Femur (tissue), 1 donor: ENCODE measurements around the gene TRAPPC8.

ENCODE experiments used
- DNase-seq: peaks from one replicate; pipeline ENCODE4 v3.0.0-alpha.2; 2017

The TRAPPC8 gene

DNA sequence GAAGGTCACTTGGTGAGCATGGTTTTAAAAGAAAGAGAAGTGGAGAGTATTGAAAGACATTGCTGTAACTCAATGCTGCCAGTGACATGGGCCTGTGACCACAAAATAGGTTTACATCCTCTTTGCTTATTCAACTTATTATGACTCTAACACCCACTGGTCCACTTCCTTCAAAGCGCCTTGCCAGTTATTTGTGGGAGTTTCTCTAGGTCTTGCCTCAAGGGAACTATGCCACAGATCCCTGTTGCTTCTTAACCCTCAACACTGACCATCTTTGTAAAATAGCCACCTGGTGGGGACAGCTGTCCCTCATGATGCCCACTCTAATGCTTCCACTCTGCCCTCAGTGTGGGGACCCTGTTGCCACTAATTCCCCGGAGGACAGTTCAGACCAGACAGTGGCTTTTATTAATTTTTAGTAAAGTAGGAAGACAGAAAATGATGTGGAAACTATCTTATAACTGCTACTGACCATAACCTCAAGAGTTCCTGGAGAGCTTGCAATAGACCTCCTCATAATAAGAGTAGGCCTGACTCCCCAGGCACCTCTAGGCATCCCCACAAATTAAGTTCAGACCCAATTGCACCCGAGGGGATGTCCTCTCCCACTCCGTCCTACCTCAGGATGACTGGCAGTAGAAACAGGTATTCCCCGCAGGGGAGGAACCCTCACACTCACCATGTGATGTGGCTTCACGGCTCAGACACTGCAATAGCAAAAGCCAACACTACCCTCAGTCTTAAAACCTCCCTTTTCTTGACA, 150.9 kb downstream of the TRAPPC8 start:
- DNase-seq: no peak

GRCh38 chr18:31789409-31789808, 153.5 kb downstream of the TRAPPC8 start:
- DNase-seq: no peak

DNA sequence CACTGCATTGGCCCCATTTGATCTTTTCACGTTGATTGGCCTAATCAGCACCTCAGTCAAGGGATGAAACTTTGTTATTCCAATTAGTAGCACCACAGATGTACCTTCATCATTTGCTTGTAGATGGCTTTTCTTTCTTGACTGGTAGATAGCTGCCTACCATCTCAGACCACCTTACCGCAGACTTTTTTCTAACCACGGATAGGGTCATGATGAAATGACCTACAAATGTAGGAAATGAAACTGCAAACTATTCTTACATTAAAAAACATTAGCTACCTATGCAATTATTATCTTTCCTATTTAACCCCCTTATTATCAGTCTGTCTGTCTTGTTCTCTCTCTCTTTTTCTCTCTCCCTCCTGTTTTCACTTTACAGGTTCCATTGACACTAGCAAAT, 159.9 kb downstream of the TRAPPC8 start:
- DNase-seq: no peak
